ENCODE data around the gene RIN3.

DNA sequence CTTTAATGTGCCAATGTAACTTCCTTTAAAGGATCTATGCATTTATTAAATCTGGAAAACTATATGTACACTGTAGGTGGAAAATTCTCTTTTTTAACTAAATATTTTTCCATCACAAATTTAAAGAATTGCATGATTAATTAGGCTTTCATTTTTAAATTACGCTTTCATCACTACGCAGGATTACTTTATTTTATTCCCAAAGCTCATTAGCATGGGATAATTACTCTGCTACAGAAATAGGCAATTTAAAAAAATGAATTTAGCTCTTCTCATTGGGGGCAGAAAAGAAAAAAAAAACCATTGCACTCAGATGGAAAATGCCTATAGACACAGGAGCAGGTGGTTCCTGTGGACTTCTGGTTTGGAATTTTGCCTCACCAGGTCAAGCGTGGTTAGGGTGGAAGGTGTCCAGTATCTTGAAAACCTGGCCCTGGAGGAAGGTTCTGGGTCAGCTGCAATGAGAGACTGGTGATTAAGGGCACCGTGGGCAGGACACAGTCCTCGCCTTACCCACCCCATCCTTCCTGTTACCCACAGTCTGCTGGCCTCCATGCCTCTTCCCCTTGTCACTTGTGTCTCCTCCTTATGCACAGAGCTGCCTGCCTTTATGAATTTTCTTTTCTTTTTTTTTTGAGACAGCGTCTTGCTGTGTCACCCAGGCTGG is 17.3 kb upstream of the RIN3 start:
- TF ChIP-seq, protein P1, sequence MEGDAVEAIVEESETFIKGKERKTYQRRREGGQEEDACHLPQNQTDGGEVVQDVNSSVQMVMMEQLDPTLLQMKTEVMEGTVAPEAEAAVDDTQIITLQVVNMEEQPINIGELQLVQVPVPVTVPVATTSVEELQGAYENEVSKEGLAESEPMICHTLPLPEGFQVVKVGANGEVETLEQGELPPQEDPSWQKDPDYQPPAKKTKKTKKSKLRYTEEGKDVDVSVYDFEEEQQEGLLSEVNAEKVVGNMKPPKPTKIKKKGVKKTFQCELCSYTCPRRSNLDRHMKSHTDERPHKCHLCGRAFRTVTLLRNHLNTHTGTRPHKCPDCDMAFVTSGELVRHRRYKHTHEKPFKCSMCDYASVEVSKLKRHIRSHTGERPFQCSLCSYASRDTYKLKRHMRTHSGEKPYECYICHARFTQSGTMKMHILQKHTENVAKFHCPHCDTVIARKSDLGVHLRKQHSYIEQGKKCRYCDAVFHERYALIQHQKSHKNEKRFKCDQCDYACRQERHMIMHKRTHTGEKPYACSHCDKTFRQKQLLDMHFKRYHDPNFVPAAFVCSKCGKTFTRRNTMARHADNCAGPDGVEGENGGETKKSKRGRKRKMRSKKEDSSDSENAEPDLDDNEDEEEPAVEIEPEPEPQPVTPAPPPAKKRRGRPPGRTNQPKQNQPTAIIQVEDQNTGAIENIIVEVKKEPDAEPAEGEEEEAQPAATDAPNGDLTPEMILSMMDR (IDR thresholded peaks at IDR 0.05): no peak
- TF ChIP-seq EZH2 (IDR thresholded peaks at IDR 0.05): no peak

Data from neural progenitor cell (in vitro differentiated cells).